Cardiac muscle cell (in vitro differentiated cells and primary cell): ENCODE measurements around the gene PRDM1. TPM values are rescaled to one million over a fixed set of nuclear protein-coding genes. Genes with fewer than 3 reads are reported as not detected.

Experiments
- DNase-seq, 2 donors: peaks; one replicate each; pipeline versions ENCODE4 v3.0.0 to v3.0.0-alpha.2; 2010 to 2017; ENCODE audit warnings: low read depth in 1 of 2, low spot score in 1 of 2
- H3K27ac ChIP-seq: fragments of 200-600 bp; sonication (generic); 2 replicates; pipeline ENCODE4 v1.5.1; 2016
- H3K27me3 ChIP-seq: fragments of 200-600 bp; sonication (generic); 2 replicates; pipeline ENCODE4 v1.6.0; 2016; ENCODE audit warnings: control low read depth
- H3K36me3 ChIP-seq: fragments of 200-600 bp; sonication (generic); 2 replicates; pipeline ENCODE4 v1.5.1; 2016; ENCODE audit warnings: control low read depth
- H3K4me1 ChIP-seq: fragments of 200-600 bp; sonication (generic); 2 replicates; pipeline ENCODE4 v1.8.1; 2017; ENCODE audit warnings: low read depth, mild to moderate bottlenecking, mixed run types
- H3K4me3 ChIP-seq: fragments of 200-600 bp; sonication (generic); 2 replicates; pipeline ENCODE4 v1.5.1; 2016; ENCODE audit warnings: mild to moderate bottlenecking
- H3K9me3 ChIP-seq: fragments of 200-600 bp; sonication (generic); 2 replicates; pipeline ENCODE4 v1.5.1; 2017; ENCODE audit warnings: low read depth, mild to moderate bottlenecking, control low read depth
- polyA plus RNA-seq: library from polyadenylated mRNA; unstranded; fragments of >200 nt; fragmentation: Nextera tagmentation; extraction: Ambion mirVana; gene quantifications from 2 replicates; pipeline ENCODE4 v1.2.1, GENCODE V29; 2016
- total RNA-seq: library from RNA; depleted of rRNA; stranded (reverse); fragments of >200 nt; gene quantifications from 2 replicates; pipeline ENCODE4 v1.2.3, GENCODE V29; 2016
- TF ChIP-seq, protein P1 (sequence below): IDR thresholded peaks from 2 replicates; pipeline ENCODE4 v1.5.1; 2012; ENCODE audit warnings: low read depth, mild to moderate bottlenecking, low read length

The PRDM1 gene
- total and polyA plus RNA-seq, 2 experiments from 2014 or later = 0.67 to 2.4 TPM

- H3K27ac ChIP-seq = no peak overlapping the region
- H3K36me3 ChIP-seq = no peaks in the 10 kb centered on the region
- TF ChIP-seq, protein P1, sequence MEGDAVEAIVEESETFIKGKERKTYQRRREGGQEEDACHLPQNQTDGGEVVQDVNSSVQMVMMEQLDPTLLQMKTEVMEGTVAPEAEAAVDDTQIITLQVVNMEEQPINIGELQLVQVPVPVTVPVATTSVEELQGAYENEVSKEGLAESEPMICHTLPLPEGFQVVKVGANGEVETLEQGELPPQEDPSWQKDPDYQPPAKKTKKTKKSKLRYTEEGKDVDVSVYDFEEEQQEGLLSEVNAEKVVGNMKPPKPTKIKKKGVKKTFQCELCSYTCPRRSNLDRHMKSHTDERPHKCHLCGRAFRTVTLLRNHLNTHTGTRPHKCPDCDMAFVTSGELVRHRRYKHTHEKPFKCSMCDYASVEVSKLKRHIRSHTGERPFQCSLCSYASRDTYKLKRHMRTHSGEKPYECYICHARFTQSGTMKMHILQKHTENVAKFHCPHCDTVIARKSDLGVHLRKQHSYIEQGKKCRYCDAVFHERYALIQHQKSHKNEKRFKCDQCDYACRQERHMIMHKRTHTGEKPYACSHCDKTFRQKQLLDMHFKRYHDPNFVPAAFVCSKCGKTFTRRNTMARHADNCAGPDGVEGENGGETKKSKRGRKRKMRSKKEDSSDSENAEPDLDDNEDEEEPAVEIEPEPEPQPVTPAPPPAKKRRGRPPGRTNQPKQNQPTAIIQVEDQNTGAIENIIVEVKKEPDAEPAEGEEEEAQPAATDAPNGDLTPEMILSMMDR = no peak
- no peaks in the 10 kb centered on the region for H3K9me3 ChIP-seq
- DNase-seq = no peak
- peaks cover 13% of the 10 kb centered on the region for H3K27me3 ChIP-seq
- no peak overlapping the region for H3K4me3 ChIP-seq
- H3K4me1 ChIP-seq = peaks cover 9% of the 10 kb centered on the region
Measured at GRCh38 chr6:106070636-106071035, 15.5 kb upstream of the PRDM1 start.

DNA sequence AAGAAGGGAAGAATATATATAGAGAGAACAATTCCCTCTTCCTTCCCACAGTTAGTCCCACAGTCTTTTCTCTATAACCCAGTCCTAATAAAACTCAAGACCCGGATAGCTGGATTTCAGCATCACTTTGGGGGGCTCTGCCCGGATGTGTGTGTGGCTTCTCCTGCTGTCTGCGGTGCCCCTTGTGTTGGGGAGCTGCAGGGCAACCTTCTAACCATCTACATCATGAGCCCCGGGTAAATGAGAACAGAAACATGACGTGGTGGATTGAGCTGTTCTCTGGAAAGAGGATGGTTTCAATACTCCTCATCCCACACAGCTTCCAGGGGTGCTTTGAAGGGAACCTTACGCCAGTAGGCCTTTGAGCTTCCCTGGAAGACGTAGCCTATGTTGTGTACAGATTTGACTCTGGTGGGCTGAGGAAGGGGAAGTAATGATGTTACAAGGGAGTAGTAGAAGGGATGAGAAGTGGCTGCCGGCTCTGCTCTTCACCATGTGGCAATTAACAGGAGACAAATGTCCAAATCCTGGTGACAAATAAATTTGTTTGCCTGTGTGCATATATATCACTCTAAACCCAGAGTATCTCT, 13.5 kb upstream of the PRDM1 start:
- Histone ChIP-seq H3K4me1 (peaks cover 9% of the 10 kb centered on the region), H3K4me3 (no peak overlapping the region), H3K27me3 (peaks cover 13% of the 10 kb centered on the region), H3K36me3 (no peaks in the 10 kb centered on the region), H3K9me3 (no peaks in the 10 kb centered on the region), H3K27ac (no peak overlapping the region)
- DNase-seq = no peak
- TF ChIP-seq, protein P1 = no peak

DNA sequence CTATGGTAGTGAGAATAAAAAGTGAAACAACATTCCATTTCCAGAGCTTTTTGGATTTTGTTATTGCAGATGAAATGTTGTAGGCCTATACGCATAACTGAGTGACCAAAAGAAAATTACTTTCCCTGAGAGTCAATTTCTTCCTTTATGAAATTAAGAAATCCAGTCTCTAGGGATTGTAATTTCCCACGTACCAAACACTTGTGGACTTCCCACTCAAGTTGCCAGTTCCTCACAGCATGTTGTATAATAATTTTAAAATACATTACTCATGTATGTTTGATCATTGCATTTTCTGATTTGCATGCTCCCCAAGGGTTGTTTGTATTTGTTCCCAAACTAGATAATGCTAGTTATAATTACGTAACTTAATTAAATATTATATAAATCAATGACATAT, 12.0 kb upstream of the PRDM1 start:
- Histone ChIP-seq H3K27ac (no peak overlapping the region), H3K36me3 (no peaks in the 10 kb centered on the region), H3K4me1 (peaks cover 9% of the 10 kb centered on the region), H3K4me3 (no peak overlapping the region), H3K9me3 (no peaks in the 10 kb centered on the region), H3K27me3 (peaks cover 9% of the 10 kb centered on the region)
- DNase-seq = no peak
- TF ChIP-seq, protein P1 = no peak

GRCh38 chr6:106076139-106076538, 10.0 kb upstream of the PRDM1 start:
- Histone ChIP-seq H3K4me1 (no peaks in the 10 kb centered on the region), H3K27me3 (peaks cover 20% of the 10 kb centered on the region), H3K4me3 (no peak overlapping the region), H3K36me3 (no peaks in the 10 kb centered on the region), H3K27ac (no peak overlapping the region), H3K9me3 (no peaks in the 10 kb centered on the region)
- DNase-seq = no peak
- TF ChIP-seq, protein P1 = no peak

- Histone ChIP-seq H3K27ac (no peak overlapping the region), H3K4me3 (no peak overlapping the region), H3K9me3 (no peaks in the 10 kb centered on the region), H3K4me1 (no peaks in the 10 kb centered on the region), H3K27me3 (peaks cover 19% of the 10 kb centered on the region), H3K36me3 (no peaks in the 10 kb centered on the region)
- TF ChIP-seq, protein P1 = no peak
- DNase-seq = no peak
Measured at GRCh38 chr6:106077170-106077569, 9.0 kb upstream of the PRDM1 start.
